ENCODE results near the gene PLEKHG2. TPM values are rescaled to one million over a fixed set of nuclear protein-coding genes. Genes with fewer than 3 reads are reported as not detected.
A peak's percentile ranks its signal among the peaks of the same experiment; 100 is the strongest.
"Not testable (repeated sequence)": the region's sequence is repeated elsewhere in the genome, so short reads cannot be mapped to it uniquely, and the experiment has no call there.

Gene PLEKHG2
- 8.6 and 11.7 TPM in 2 replicates for total RNA-seq (2014; rRNA removed; shearing (Covaris generic))

GRCh38 chr19:39412100-39412866, at the start of gene PLEKHG2:
TSS of gene PLEKHG2 (plus strand) at chr19:39412669. CDS start at chr19:39414087, 1,418 bp downstream.
- DNase-seq (ENCODE audit: low read depth), result peak; percentile 99

- DNase-seq (ENCODE audit: low read depth), result peak; percentile 76
Observed at GRCh38 chr19:39362682-39363657, 49.5 kb upstream of the PLEKHG2 start.

GRCh38 chr19:39363901-39364457, 48.5 kb upstream of the PLEKHG2 start:
- DNase-seq (ENCODE audit: low read depth), result peak; percentile 20

- no peak for DNase-seq (ENCODE audit: low read depth)
Observed at GRCh38 chr19:39365531-39365930, 46.9 kb upstream of the PLEKHG2 start.

GRCh38 chr19:39369200-39369599, 43.3 kb upstream of the PLEKHG2 start:
- DNase-seq (ENCODE audit: low read depth), result no peak

- peak; percentile 11 for DNase-seq (ENCODE audit: low read depth)
Observed at GRCh38 chr19:39370735-39371134, 41.7 kb upstream of the PLEKHG2 start.

GRCh38 chr19:39372047-39372802, 40.2 kb upstream of the PLEKHG2 start:
- DNase-seq (ENCODE audit: low read depth), result peak; percentile 95

GRCh38 chr19:39372941-39373340, 39.5 kb upstream of the PLEKHG2 start:
- peak; percentile 32 for DNase-seq (ENCODE audit: low read depth)

GRCh38 chr19:39375929-39376328, 36.5 kb upstream of the PLEKHG2 start:
- no peak for DNase-seq (ENCODE audit: low read depth)

- DNase-seq (ENCODE audit: low read depth), result no peak
Observed at GRCh38 chr19:39377373-39378362, 34.8 kb upstream of the PLEKHG2 start.

GRCh38 chr19:39379366-39379765, 33.1 kb upstream of the PLEKHG2 start:
- DNase-seq (ENCODE audit: low read depth), result not testable (repeated sequence)

GRCh38 chr19:39379865-39380396, 32.5 kb upstream of the PLEKHG2 start:
- no peak for DNase-seq (ENCODE audit: low read depth)

- DNase-seq (ENCODE audit: low read depth), result no peak
Observed at GRCh38 chr19:39380521-39381502, 31.7 kb upstream of the PLEKHG2 start.

GRCh38 chr19:39381910-39382611, 30.4 kb upstream of the PLEKHG2 start:
- DNase-seq (ENCODE audit: low read depth), result no peak

- no peak for DNase-seq (ENCODE audit: low read depth)
Observed at GRCh38 chr19:39382991-39383828, 29.3 kb upstream of the PLEKHG2 start.

GRCh38 chr19:39384839-39385568, 27.5 kb upstream of the PLEKHG2 start:
- no peak for DNase-seq (ENCODE audit: low read depth)
